PC-3 (cell line): ENCODE results near the gene SRR. TPM values are rescaled to one million over a fixed set of nuclear protein-coding genes. Genes with fewer than 3 reads are reported as not detected.

Experiments
- ATAC-seq: fragments of 200-7000 bp; cut with Tn5 transposase; 2 replicates; pipeline ENCODE4 v1.9.1; 2020; ENCODE audit warnings: mild to moderate bottlenecking, moderate library complexity
- BruUV-seq: library from RNA; stranded (reverse); fragments of 400-500 nt; replicated peaks from 2 replicates; lab custom pipeline; 2021; lab: Mats Ljungman, UMichigan
- CTCF ChIA-PET: fragments of 300-600 bp; sonication (Branson Sonifier 250); formaldehyde crosslinking; loops from one replicate; lab custom pipeline; 2022; ENCODE audit warnings: antibody characterized with exemption; lab: Charles Lee
- POLR2A ChIA-PET: fragments of 300-600 bp; sonication (Branson Sonifier 250); formaldehyde crosslinking; loops from one replicate; lab custom pipeline; 2022; ENCODE audit warnings: antibody characterized with exemption; ENCODE audit not compliant: unreplicated experiment; lab: Charles Lee
- DNase-seq: peaks from one replicate; pipeline ENCODE4 v3.0.0-alpha.2; 2015
- H2AFZ ChIP-seq: fragments of 300-600 bp; sonication (generic); 2 replicates; pipeline ENCODE4 v1.6.0; 2016; ENCODE audit warnings: antibody characterized with exemption, low read length
- H3F3A ChIP-seq: fragments of 300-600 bp; sonication (generic); one replicate; pipeline ENCODE4 v1.6.0; 2017; ENCODE audit warnings: antibody characterized with exemption, low read length, control low read depth, mild to moderate bottlenecking; ENCODE audit not compliant: unreplicated experiment
- H3K27ac ChIP-seq: fragments of 300-600 bp; sonication (generic); 2 replicates; pipeline ENCODE4 v1.5.1; 2016; ENCODE audit warnings: mild to moderate bottlenecking, low read length
- H3K27me3 ChIP-seq: fragments of 300-600 bp; sonication (generic); 2 replicates; pipeline ENCODE4 v1.6.1; 2016; ENCODE audit warnings: low read length, mixed read lengths
- H3K36me3 ChIP-seq: fragments of 300-600 bp; sonication (generic); 2 replicates; pipeline ENCODE4 v1.6.1; 2016; ENCODE audit warnings: low read depth, mixed run types, low read length, mixed read lengths
- H3K4me1 ChIP-seq: fragments of 300-600 bp; sonication (generic); 2 replicates; pipeline ENCODE4 v1.5.1; 2016; ENCODE audit warnings: low read length; ENCODE audit not compliant: insufficient read depth
- H3K4me2 ChIP-seq: fragments of 300-600 bp; sonication (generic); 2 replicates; pipeline ENCODE4 v1.6.0; 2016; ENCODE audit warnings: low read length
- H3K4me3 ChIP-seq: fragments of 300-600 bp; sonication (generic); 2 replicates; pipeline ENCODE4 v1.5.1; 2016; ENCODE audit warnings: mild to moderate bottlenecking, low read length, mixed read lengths
- H3K79me2 ChIP-seq: fragments of 300-600 bp; sonication (generic); 2 replicates; pipeline ENCODE4 v1.6.1; 2017; ENCODE audit warnings: low read length, mixed read lengths
- H3K9ac ChIP-seq: fragments of 300-600 bp; sonication (generic); 2 replicates; pipeline ENCODE4 v1.6.0; 2016; ENCODE audit warnings: mild to moderate bottlenecking, low read length
- H3K9me2 ChIP-seq: fragments of 300-600 bp; sonication (generic); replicated peaks from 2 replicates; pipeline ENCODE4 v1.6.1; 2016; ENCODE audit warnings: mixed run types, low read length, mixed read lengths
- H3K9me3 ChIP-seq: fragments of 300-600 bp; sonication (generic); 2 replicates; pipeline ENCODE4 v1.6.1; 2016; ENCODE audit warnings: low read length, mixed read lengths
- H4K20me1 ChIP-seq: fragments of 300-600 bp; sonication (generic); 2 replicates; pipeline ENCODE4 v1.6.1; 2016; ENCODE audit warnings: low read length, mixed read lengths
- EZH2 ChIP-seq: fragments of 300-600 bp; sonication (generic); IDR thresholded peaks from one replicate; pipeline ENCODE4 v1.6.1; 2017; ENCODE audit warnings: antibody characterized with exemption, mild to moderate bottlenecking, low read length; ENCODE audit not compliant: unreplicated experiment
- EZH2phosphoT487 ChIP-seq: fragments of 300-600 bp; sonication (generic); IDR thresholded peaks from 2 replicates; pipeline ENCODE4 v1.6.1; 2018; ENCODE audit warnings: mild to moderate bottlenecking, antibody characterized with exemption, low read length, borderline replicate concordance
- intact Hi-C: fragments of 100-400 bp; cut with micrococcal nuclease; formaldehyde crosslinking; loops from 2 replicates; pipeline ENCODE4 v1.9.0; 2023
- total RNA-seq: library from RNA; depleted of rRNA; stranded (reverse); fragments of >200 nt; gene quantifications from 2 replicates; pipeline ENCODE4 v1.2.3, GENCODE V29; 2014
- TF ChIP-seq, protein P1 (sequence below): fragments of 300-600 bp; sonication (generic); conservative IDR thresholded peaks from 2 replicates; pipeline ENCODE4 v1.5.1; 2017; ENCODE audit warnings: antibody characterized with exemption, low read depth, mild to moderate bottlenecking, low read length

The SRR gene
- total RNA-seq, 1 experiment from 2014 or later: 12.0 TPM

DNA sequence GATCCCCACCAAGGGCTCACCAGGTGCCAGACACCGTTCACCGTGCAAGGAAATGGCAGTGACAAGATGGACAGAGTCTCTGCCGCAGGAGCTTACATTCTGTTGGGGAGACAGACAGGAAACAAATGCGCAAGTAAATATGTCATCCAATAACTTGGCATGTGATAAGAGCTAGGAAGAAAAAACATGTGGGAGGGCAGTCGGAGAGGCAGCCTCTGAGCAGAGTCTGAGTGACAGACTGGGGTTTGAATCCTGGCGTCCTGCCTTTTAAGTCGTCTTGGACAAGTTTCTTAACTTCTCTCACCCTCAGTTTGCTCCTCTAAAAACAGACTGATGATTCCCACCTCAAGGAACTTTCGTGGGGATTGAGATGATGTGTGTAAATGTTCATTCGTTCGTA is 40.8 kb downstream of the SRR start:
- DNase-seq (no peak), ATAC-seq (no peak)
- Histone ChIP-seq H4K20me1 (no peaks in the 10 kb centered on the region), H3K27ac (no peak overlapping the region), H3K4me3 (no peak overlapping the region), H2AFZ (no peak overlapping the region), H3F3A (no peaks in the 10 kb centered on the region), H3K79me2 (peaks cover 4% of the 10 kb centered on the region; the same call in 1 of the 2 replicates), H3K36me3 (no peaks in the 10 kb centered on the region), H3K9me2 (no peaks in the 10 kb centered on the region), H3K4me1 (peaks cover 27% of the 10 kb centered on the region), H3K4me2 (no peak overlapping the region), H3K27me3 (no peaks in the 10 kb centered on the region), H3K9ac (no peak overlapping the region), H3K9me3 (no peaks in the 10 kb centered on the region)
- no TSS peak for BruUV-seq
- ChIA-PET CTCF (no interaction called here), POLR2A (no interaction called here)
- TF ChIP-seq EZH2: no peak
- TF ChIP-seq, protein P1, sequence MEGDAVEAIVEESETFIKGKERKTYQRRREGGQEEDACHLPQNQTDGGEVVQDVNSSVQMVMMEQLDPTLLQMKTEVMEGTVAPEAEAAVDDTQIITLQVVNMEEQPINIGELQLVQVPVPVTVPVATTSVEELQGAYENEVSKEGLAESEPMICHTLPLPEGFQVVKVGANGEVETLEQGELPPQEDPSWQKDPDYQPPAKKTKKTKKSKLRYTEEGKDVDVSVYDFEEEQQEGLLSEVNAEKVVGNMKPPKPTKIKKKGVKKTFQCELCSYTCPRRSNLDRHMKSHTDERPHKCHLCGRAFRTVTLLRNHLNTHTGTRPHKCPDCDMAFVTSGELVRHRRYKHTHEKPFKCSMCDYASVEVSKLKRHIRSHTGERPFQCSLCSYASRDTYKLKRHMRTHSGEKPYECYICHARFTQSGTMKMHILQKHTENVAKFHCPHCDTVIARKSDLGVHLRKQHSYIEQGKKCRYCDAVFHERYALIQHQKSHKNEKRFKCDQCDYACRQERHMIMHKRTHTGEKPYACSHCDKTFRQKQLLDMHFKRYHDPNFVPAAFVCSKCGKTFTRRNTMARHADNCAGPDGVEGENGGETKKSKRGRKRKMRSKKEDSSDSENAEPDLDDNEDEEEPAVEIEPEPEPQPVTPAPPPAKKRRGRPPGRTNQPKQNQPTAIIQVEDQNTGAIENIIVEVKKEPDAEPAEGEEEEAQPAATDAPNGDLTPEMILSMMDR: no peak
- no peak for TF ChIP-seq EZH2phosphoT487
- intact Hi-C loops: no loop called here

DNA sequence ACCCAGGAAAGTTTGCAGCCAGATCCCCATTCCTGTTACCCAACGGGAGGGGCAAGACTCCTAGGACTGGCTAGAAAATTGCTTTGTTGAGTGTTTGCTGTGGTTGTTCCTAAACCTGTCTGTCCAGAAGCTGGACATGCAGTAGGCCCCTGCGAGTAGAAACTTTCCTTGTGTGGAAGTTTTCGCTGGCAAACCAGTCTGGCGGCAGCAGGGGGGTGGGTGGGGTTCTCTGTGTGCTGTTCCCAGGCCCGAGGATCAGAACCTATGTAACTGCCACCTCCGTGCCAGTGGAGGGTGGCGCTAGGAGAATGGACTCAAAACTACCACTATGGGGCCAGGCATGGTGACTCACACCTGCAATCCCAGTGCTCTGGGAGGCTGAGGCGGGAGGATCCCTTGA is 42.7 kb downstream of the SRR start:
- Histone ChIP-seq H3K27ac (peak overlapping the region; percentile 49), H3K79me2 (no peaks in the 10 kb centered on the region), H3K4me1 (peaks cover 27% of the 10 kb centered on the region), H3K9ac (no peak overlapping the region), H3K4me3 (no peak overlapping the region), H3K36me3 (no peaks in the 10 kb centered on the region), H3F3A (no peaks in the 10 kb centered on the region), H4K20me1 (no peaks in the 10 kb centered on the region), H3K9me3 (no peaks in the 10 kb centered on the region), H3K9me2 (no peaks in the 10 kb centered on the region), H2AFZ (no peak overlapping the region), H3K4me2 (no peak overlapping the region; the same call in 1 of the 2 replicates), H3K27me3 (no peaks in the 10 kb centered on the region)
- ATAC-seq (no peak), DNase-seq (peak; percentile 41)
- TF ChIP-seq, protein P1: no peak
- TF ChIP-seq EZH2 (no peak), EZH2phosphoT487 (no peak)
- BruUV-seq: no TSS peak
- CTCF ChIA-PET: no interaction called here
- intact Hi-C loops: no loop called here
- POLR2A ChIA-PET: no interaction called here

DNA sequence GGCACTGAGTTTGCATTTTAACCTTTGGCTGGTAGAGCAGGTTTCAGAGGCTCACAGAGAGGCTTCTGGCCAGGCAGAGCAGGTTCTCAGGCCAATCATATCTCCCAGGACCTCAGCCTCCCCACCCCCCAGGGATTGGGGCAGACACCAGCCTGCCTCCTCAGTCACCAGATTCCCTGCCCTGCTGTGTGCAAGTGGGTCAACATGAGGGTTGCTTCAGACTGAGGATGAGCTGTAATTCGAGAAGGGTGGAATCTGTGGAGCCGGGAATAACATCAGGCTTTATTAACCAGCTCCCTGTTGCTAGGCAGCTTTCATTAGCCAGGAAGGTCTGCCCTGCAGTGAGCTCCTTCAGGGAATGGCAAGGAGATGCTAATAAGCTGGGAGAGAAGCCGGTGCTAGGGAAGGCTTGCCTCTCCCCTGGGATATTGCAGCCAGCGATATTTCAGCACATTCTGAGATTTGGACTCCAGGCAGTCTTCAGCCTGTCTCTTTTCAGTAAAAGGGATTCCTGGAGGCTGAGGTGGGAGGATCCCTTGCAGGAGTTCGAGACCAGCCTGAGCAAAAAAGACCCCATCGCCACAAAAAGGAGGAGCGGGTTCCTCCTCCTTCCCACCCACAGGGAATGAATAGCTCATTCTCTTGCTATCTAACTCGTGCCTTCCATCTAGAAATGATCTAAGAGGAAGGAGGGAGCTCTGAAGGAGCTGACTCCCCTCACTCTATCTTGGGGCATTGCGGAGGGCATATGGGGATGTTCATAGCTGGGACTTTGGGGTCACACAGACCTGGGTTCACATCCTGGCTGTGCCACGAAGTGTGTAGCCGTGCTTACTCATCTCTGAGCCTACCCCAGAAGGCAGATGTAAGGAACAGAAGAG is 44.3 kb downstream of the SRR start:
- Histone ChIP-seq H2AFZ (no peak overlapping the region), H3K36me3 (no peaks in the 10 kb centered on the region), H3K27ac (peak overlapping the region; percentile 15; the same call in 1 of the 2 replicates), H3K27me3 (no peaks in the 10 kb centered on the region), H3K4me3 (no peak overlapping the region), H3K9me3 (no peaks in the 10 kb centered on the region), H3K79me2 (no peaks in the 10 kb centered on the region), H3K4me2 (peak overlapping the region; percentile 1; the same call in 1 of the 2 replicates), H4K20me1 (no peaks in the 10 kb centered on the region), H3K4me1 (peaks cover 27% of the 10 kb centered on the region), H3F3A (no peaks in the 10 kb centered on the region), H3K9ac (no peak overlapping the region), H3K9me2 (no peaks in the 10 kb centered on the region)
- ATAC-seq (peak; percentile 90), DNase-seq (peak; percentile 75)
- no peak for TF ChIP-seq EZH2
- TF ChIP-seq, protein P1: no peak
- no peak for TF ChIP-seq EZH2phosphoT487
- CTCF ChIA-PET: no interaction called here
- no TSS peak for BruUV-seq
- intact Hi-C loops: no loop called here
- POLR2A ChIA-PET: no interaction called here
